IMR-90 (cell line): Measurements from ENCODE around the gene ACTRT2. TPM values are rescaled to one million over a fixed set of nuclear protein-coding genes. Genes with fewer than 3 reads are reported as not detected.

Experiments
- ATAC-seq: fragments of 200-7000 bp; cut with Tn5 transposase; 2 replicates; pipeline ENCODE4 v1.9.1; 2020; ENCODE audit warnings: low read depth, mild to moderate bottlenecking, moderate library complexity
- BruUV-seq: library from RNA; stranded (reverse); fragments of 400-500 nt; replicated peaks from 2 replicates; lab custom pipeline; 2021; lab: Mats Ljungman, UMichigan
- CTCF ChIA-PET: fragments of 300-600 bp; formaldehyde crosslinking; extraction: SDS; loops from one replicate; lab custom pipeline; 2021; ENCODE audit warnings: antibody characterized with exemption; lab: Yijun Ruan, JAX
- POLR2A ChIA-PET: fragments of 300-600 bp; sonication (Branson Sonifier 250); formaldehyde crosslinking; loops from one replicate; lab custom pipeline; 2022; ENCODE audit warnings: antibody characterized with exemption; ENCODE audit not compliant: unreplicated experiment; lab: Charles Lee
- DNase-seq: peaks from one replicate; pipeline ENCODE4 v3.0.0; 2013
- H2AFZ ChIP-seq: replicated peaks from 2 replicates; pipeline ENCODE3; 2013; ENCODE audit warnings: low read length, mild to moderate bottlenecking; ENCODE audit not compliant: poor library complexity
- H2AK5ac ChIP-seq: 2 replicates; pipeline ENCODE4 v1.6.1; 2013; ENCODE audit warnings: low read depth, low read length, inconsistent platforms
- H2AK9ac ChIP-seq: replicated peaks from 2 replicates; pipeline ENCODE3; 2013; ENCODE audit warnings: mild to moderate bottlenecking, low read depth, low read length, moderate library complexity; ENCODE audit not compliant: poor library complexity
- H2BK120ac ChIP-seq: 2 replicates; pipeline ENCODE4 v1.6.1; 2013; ENCODE audit warnings: low read depth, low read length, inconsistent platforms
- H2BK15ac ChIP-seq: 3 replicates; pipeline ENCODE4 v1.6.1; 2013; ENCODE audit warnings: low read depth, low read length, inconsistent platforms
- H2BK20ac ChIP-seq: 2 replicates; pipeline ENCODE4 v1.6.1; 2013; ENCODE audit warnings: low read depth, mild to moderate bottlenecking, inconsistent platforms, low read length, moderate library complexity
- H2BK5ac ChIP-seq: 2 replicates; pipeline ENCODE4 v1.6.1; 2013; ENCODE audit warnings: mild to moderate bottlenecking, low read depth, low read length, inconsistent platforms; ENCODE audit not compliant: poor library complexity, severe bottlenecking
- H3K14ac ChIP-seq: replicated peaks from 2 replicates; pipeline ENCODE4 v1.6.1; 2013; ENCODE audit warnings: low read depth, low read length, inconsistent platforms
- H3K18ac ChIP-seq: 2 replicates; pipeline ENCODE4 v1.6.1; 2013; ENCODE audit warnings: low read depth, low read length, control low read depth
- H3K23ac ChIP-seq: 2 replicates; pipeline ENCODE4 v1.6.1; 2013; ENCODE audit warnings: low read depth, low read length, inconsistent platforms
- H3K27ac ChIP-seq: 2 replicates; pipeline ENCODE4 v1.5.1; 2013; ENCODE audit warnings: mild to moderate bottlenecking, control low read depth, low read length; ENCODE audit not compliant: insufficient read depth
- H3K27me3 ChIP-seq: 2 replicates; pipeline ENCODE4 v1.6.1; 2013; ENCODE audit warnings: low read length; ENCODE audit not compliant: control insufficient read depth, insufficient read depth
- H3K36me3 ChIP-seq: 2 replicates; pipeline ENCODE4 v1.6.1; 2013; ENCODE audit warnings: low read length, mixed read lengths; ENCODE audit not compliant: control insufficient read depth, insufficient read depth
- H3K4ac ChIP-seq: 2 replicates; pipeline ENCODE4 v1.6.1; 2013; ENCODE audit warnings: low read depth, low read length, inconsistent platforms
- H3K4me1 ChIP-seq: 2 replicates; pipeline ENCODE4 v1.6.1; 2013; ENCODE audit warnings: low read length, mixed read lengths; ENCODE audit not compliant: control insufficient read depth, insufficient read depth
- H3K4me2 ChIP-seq: 2 replicates; pipeline ENCODE4 v1.6.1; 2013; ENCODE audit warnings: low read depth, mild to moderate bottlenecking, control low read depth, low read length, moderate library complexity
- H3K4me3 ChIP-seq: 2 replicates; pipeline ENCODE4 v1.5.1; 2013; ENCODE audit warnings: low read depth, mild to moderate bottlenecking, control low read depth, low read length, moderate library complexity; ENCODE audit not compliant: insufficient read depth
- H3K56ac ChIP-seq: 2 replicates; pipeline ENCODE4 v1.6.1; 2013; ENCODE audit warnings: low read length, inconsistent platforms; ENCODE audit not compliant: insufficient read depth; ENCODE audit errors: extremely low read depth
- H3K79me1 ChIP-seq, 2 experiments: 2 replicates each; pipeline ENCODE4 v1.6.1; 2013; ENCODE audit warnings: low read length in 2 of 2, inconsistent platforms in 1 of 2, low read depth in 1 of 2
- H3K9ac ChIP-seq: 2 replicates; pipeline ENCODE4 v1.6.1; 2013; ENCODE audit warnings: low read depth, low read length, control low read depth
- H3K9me1 ChIP-seq: 2 replicates; pipeline ENCODE4 v1.6.1; 2013; ENCODE audit warnings: low read length, inconsistent platforms; ENCODE audit not compliant: insufficient read depth
- H3K9me3 ChIP-seq: 2 replicates; pipeline ENCODE4 v1.6.1; 2013; ENCODE audit warnings: low read length; ENCODE audit not compliant: control insufficient read depth, insufficient read depth
- H4K20me1 ChIP-seq: 2 replicates; pipeline ENCODE4 v1.6.1; 2013; ENCODE audit warnings: low read length, inconsistent platforms; ENCODE audit not compliant: insufficient read depth
- H4K5ac ChIP-seq: 2 replicates; pipeline ENCODE4 v1.6.1; 2013; ENCODE audit warnings: mild to moderate bottlenecking, low read depth, low read length, control low read depth
- H4K8ac ChIP-seq, 2 experiments: 2 replicates each; pipeline ENCODE4 v1.6.1; 2013; ENCODE audit warnings: low read depth in 2 of 2, low read length in 2 of 2, control low read depth in 1 of 2, inconsistent platforms in 1 of 2
- H4K91ac ChIP-seq: 2 replicates; pipeline ENCODE4 v1.6.1; 2013; ENCODE audit warnings: low read depth, low read length, inconsistent platforms; ENCODE audit not compliant: insufficient read depth
- BHLHE40 ChIP-seq: fragments of 150-350 bp; IDR thresholded peaks from 2 replicates; pipeline ENCODE4 v1.6.1; 2016; ENCODE audit warnings: mild to moderate bottlenecking, low read depth, low read length
- CEBPB ChIP-seq: IDR thresholded peaks from 2 replicates; pipeline ENCODE4 v1.6.1; 2012; ENCODE audit warnings: low read depth, low read length, improper control_type of control experiment
- CHD1 ChIP-seq: IDR thresholded peaks from 2 replicates; pipeline ENCODE4 v1.6.1; 2012; ENCODE audit warnings: low read depth, low read length, improper control_type of control experiment
- MAFK ChIP-seq: IDR thresholded peaks from 2 replicates; pipeline ENCODE4 v1.6.1; 2012; ENCODE audit warnings: low read depth, low read length, improper control_type of control experiment
- MAZ ChIP-seq: IDR thresholded peaks from 2 replicates; pipeline ENCODE4 v1.6.1; 2012; ENCODE audit warnings: low read depth, mild to moderate bottlenecking, low read length, improper control_type of control experiment, moderate library complexity, borderline replicate concordance
- MXI1 ChIP-seq: IDR thresholded peaks from 2 replicates; pipeline ENCODE4 v1.6.1; 2012; ENCODE audit warnings: low read depth, mild to moderate bottlenecking, low read length, moderate library complexity, borderline replicate concordance
- POLR2A ChIP-seq: IDR thresholded peaks from 2 replicates; pipeline ENCODE4 v1.6.1; 2012; ENCODE audit warnings: mild to moderate bottlenecking, low read depth, low read length
- RAD21 ChIP-seq: IDR thresholded peaks from 2 replicates; pipeline ENCODE4 v1.6.1; 2012; ENCODE audit warnings: low read length, improper control_type of control experiment
- RCOR1 ChIP-seq: IDR thresholded peaks from 2 replicates; pipeline ENCODE4 v1.6.1; 2012; ENCODE audit warnings: mild to moderate bottlenecking, low read length, improper control_type of control experiment; ENCODE audit not compliant: insufficient replicate concordance
- RFX5 ChIP-seq: IDR thresholded peaks from 2 replicates; pipeline ENCODE4 v1.8.0; 2012; ENCODE audit warnings: low read depth, mild to moderate bottlenecking, low read length, moderate library complexity
- SMC3 ChIP-seq: fragments of 150-350 bp; IDR thresholded peaks from 2 replicates; pipeline ENCODE4 v1.6.1; 2016; ENCODE audit warnings: low read depth, mild to moderate bottlenecking, antibody characterized with exemption, low read length, moderate library complexity
- WGBS, 2 experiments: methylation state at CpG; one replicate each; pipeline versions ENCODE4 v1.1.5 to v1.1.7; 2013; ENCODE audit warnings: missing lambda C conversion rate in 2 of 2; ENCODE audit not compliant: insufficient read length in 1 of 2; ENCODE audit errors: extremely low coverage in 2 of 2; 5-methylcytosine and 5-hydroxymethylcytosine counted together
- dilution Hi-C: fragments of 300-500 bp; cut with HindIII; formaldehyde crosslinking; loops from one replicate; pipeline ENCODE4 v1.14.3; 2018; ENCODE audit warnings: low sequenced_read_pairs; ENCODE audit not compliant: unreplicated experiment
- in situ Hi-C: fragments of 300-500 bp; cut with MboI; formaldehyde crosslinking; loops from 3 replicates; pipeline ENCODE4 v1.14.3; 2019; ENCODE audit warnings: low sequenced_read_pairs, inconsistent platforms, mixed read lengths
- intact Hi-C: fragments of 100-400 bp; cut with micrococcal nuclease; formaldehyde crosslinking; loops from 2 replicates; pipeline ENCODE4 v1.10.0; 2022
- polyA plus RNA-seq, 3 experiments: library from polyadenylated mRNA; depleted of rRNA; stranded (reverse); fragments of >200 nt; gene quantifications; 2 replicates each; pipeline ENCODE4 v1.2.3, GENCODE V29; 2012; ENCODE audit warnings: low replicate concordance in 1 of 3
- total RNA-seq: library from RNA; depleted of rRNA; stranded (reverse); fragments of >200 nt; gene quantifications from 2 replicates; pipeline ENCODE4 v1.2.3, GENCODE V29; 2012
- TF ChIP-seq, protein P1 (sequence below): conservative IDR thresholded peaks from 2 replicates; pipeline ENCODE4 v1.5.1; 2012; ENCODE audit warnings: mild to moderate bottlenecking, low read depth, low read length, improper control_type of control experiment
- TF ChIP-seq, protein P2 (sequence below): fragments of 150-350 bp; IDR thresholded peaks from 2 replicates; pipeline ENCODE4 v1.6.1; 2017; ENCODE audit warnings: mild to moderate bottlenecking, antibody characterized with exemption, low read length, low read depth

The ACTRT2 gene
- total and polyA plus RNA-seq, 2 of the 4 experiments (the other 2 are of a cell fraction) = not detected

GRCh38 chr1:2971609-2972008 is 49.7 kb upstream of the ACTRT2 start:
- no peak overlapping the region for H3K56ac ChIP-seq
- H3K4me1 ChIP-seq = no peaks in the 10 kb centered on the region
- H3K4me3 ChIP-seq = no peak overlapping the region
- ATAC-seq = no peak
- H3K4me2 ChIP-seq = no peak overlapping the region
- no peak overlapping the region for H3K9ac ChIP-seq
- ChIA-PET CTCF (no interaction called here), POLR2A (no interaction called here)
- H2BK5ac ChIP-seq = no peak overlapping the region
- no peaks in the 10 kb centered on the region for H3K9me1 ChIP-seq
- H4K8ac ChIP-seq = no peak overlapping the region
- dilution Hi-C loops = no loop called here
- no peak for DNase-seq
- no peak overlapping the region for H3K27ac ChIP-seq
- no peaks in the 10 kb centered on the region for H3K36me3 ChIP-seq
- H4K91ac ChIP-seq = no peak overlapping the region
- H2BK15ac ChIP-seq = no peak overlapping the region
- H3K27me3 ChIP-seq = no peaks in the 10 kb centered on the region
- no peak overlapping the region for H3K23ac ChIP-seq
- no peak overlapping the region for H2AFZ ChIP-seq
- H3K79me1 ChIP-seq = no peaks in the 10 kb centered on the region
- H3K9me3 ChIP-seq = peaks cover 73% of the 10 kb centered on the region
- no peak overlapping the region for H4K5ac ChIP-seq
- in situ Hi-C loops = no loop called here
- no peak overlapping the region for H2AK9ac ChIP-seq
- no peak overlapping the region for H2AK5ac ChIP-seq
- H2BK120ac ChIP-seq = no peak overlapping the region
- TF ChIP-seq RAD21 = no peak
- TF ChIP-seq CHD1 = no peak
- no peak for TF ChIP-seq MAZ
- no peak for TF ChIP-seq CEBPB
- TF ChIP-seq BHLHE40 = no peak
- no peak for TF ChIP-seq MXI1
- TF ChIP-seq POLR2A = no peak
- TF ChIP-seq, protein P1, sequence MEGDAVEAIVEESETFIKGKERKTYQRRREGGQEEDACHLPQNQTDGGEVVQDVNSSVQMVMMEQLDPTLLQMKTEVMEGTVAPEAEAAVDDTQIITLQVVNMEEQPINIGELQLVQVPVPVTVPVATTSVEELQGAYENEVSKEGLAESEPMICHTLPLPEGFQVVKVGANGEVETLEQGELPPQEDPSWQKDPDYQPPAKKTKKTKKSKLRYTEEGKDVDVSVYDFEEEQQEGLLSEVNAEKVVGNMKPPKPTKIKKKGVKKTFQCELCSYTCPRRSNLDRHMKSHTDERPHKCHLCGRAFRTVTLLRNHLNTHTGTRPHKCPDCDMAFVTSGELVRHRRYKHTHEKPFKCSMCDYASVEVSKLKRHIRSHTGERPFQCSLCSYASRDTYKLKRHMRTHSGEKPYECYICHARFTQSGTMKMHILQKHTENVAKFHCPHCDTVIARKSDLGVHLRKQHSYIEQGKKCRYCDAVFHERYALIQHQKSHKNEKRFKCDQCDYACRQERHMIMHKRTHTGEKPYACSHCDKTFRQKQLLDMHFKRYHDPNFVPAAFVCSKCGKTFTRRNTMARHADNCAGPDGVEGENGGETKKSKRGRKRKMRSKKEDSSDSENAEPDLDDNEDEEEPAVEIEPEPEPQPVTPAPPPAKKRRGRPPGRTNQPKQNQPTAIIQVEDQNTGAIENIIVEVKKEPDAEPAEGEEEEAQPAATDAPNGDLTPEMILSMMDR = no peak
- TF ChIP-seq RFX5 = no peak
- no peak for TF ChIP-seq SMC3
- TF ChIP-seq, protein P2, sequence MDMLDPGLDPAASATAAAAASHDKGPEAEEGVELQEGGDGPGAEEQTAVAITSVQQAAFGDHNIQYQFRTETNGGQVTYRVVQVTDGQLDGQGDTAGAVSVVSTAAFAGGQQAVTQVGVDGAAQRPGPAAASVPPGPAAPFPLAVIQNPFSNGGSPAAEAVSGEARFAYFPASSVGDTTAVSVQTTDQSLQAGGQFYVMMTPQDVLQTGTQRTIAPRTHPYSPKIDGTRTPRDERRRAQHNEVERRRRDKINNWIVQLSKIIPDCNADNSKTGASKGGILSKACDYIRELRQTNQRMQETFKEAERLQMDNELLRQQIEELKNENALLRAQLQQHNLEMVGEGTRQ = no peak
- TF ChIP-seq MAFK = no peak
- TF ChIP-seq RCOR1 = no peak
- H3K18ac ChIP-seq = no peak overlapping the region
- WGBS, 2 experiments = 80% methylated on average over 1 of the region's 9 CpGs; no CpG with 5 or more reads in 1 of the 2 experiments
- H3K4ac ChIP-seq = no peak overlapping the region
- no peak overlapping the region for H2BK20ac ChIP-seq
- BruUV-seq = no TSS peak
- intact Hi-C loops = no loop called here
- H4K20me1 ChIP-seq = no peaks in the 10 kb centered on the region
- H3K14ac ChIP-seq = no peak overlapping the region
